HCT116 (cell line): ENCODE results near the gene ACVR1. TPM values are rescaled to one million over a fixed set of nuclear protein-coding genes. Genes with fewer than 3 reads are reported as not detected.

Experiments
- ATAC-seq: fragments of 200-7000 bp; cut with Tn5 transposase; 2 replicates; pipeline ENCODE4 v1.9.1; 2020; ENCODE audit warnings: mild to moderate bottlenecking, moderate library complexity
- BruUV-seq: library from RNA; stranded (reverse); fragments of 400-500 nt; replicated peaks from 2 replicates; lab custom pipeline; 2021; lab: Mats Ljungman, UMichigan
- CTCF ChIA-PET: fragments of 300-600 bp; sonication (Branson Sonifier 250); formaldehyde crosslinking; loops from one replicate; lab custom pipeline; 2021; ENCODE audit warnings: antibody characterized with exemption; lab: Charles Lee
- POLR2A ChIA-PET: fragments of 300-600, 350-600 bp; sonication (Branson Sonifier 250); formaldehyde crosslinking; loops from one replicate; lab custom pipeline; 2021; ENCODE audit warnings: antibody characterized with exemption; lab: Charles Lee
- RAD21 ChIA-PET, 2 experiments: fragments of 300-600 bp; sonication (Branson Sonifier 250); formaldehyde crosslinking; loops; one replicate each; lab custom pipeline; 2023; ENCODE audit warnings: low total read pairs in 2 of 2; ENCODE audit not compliant: uncharacterized antibody in 2 of 2, unreplicated experiment in 2 of 2, low non-redundant PET in 1 of 2; lab: Charles Lee
- DNase-seq: peaks from one replicate; pipeline ENCODE4 v3.0.0-alpha.2; 2010; ENCODE audit warnings: low read depth, low spot score
- H2AFZ ChIP-seq: fragments of 200-600 bp; shearing (Covaris generic), sonication (generic); 2 replicates; pipeline ENCODE4 v1.6.1; 2017; ENCODE audit warnings: low read depth, mixed run types, mixed read lengths, antibody characterized with exemption, low read length; ENCODE audit not compliant: poor library complexity, severe bottlenecking
- H3K27ac ChIP-seq: 2 replicates; pipeline ENCODE4 v1.5.1; 2012; ENCODE audit warnings: low read depth, low read length
- H3K27me3 ChIP-seq: fragments of 200-600 bp; sonication (generic); 2 replicates; pipeline ENCODE4 v1.6.1; 2016; ENCODE audit warnings: mixed run types, low read length, mixed read lengths; ENCODE audit not compliant: insufficient read depth
- H3K36me3 ChIP-seq, 2 experiments: fragments of 200-500 bp in 1 of 2; fragments of 200-600 bp in 1 of 2; sonication (Bioruptor generic) in 1 of 2; sonication (generic) in 1 of 2; 2 replicates each; pipeline versions ENCODE4 v1.5.1 to v1.6.1; 2014 to 2016; ENCODE audit warnings: low read length in 2 of 2, inconsistent platforms in 1 of 2, mixed read lengths in 1 of 2, mixed run types in 1 of 2; ENCODE audit not compliant: insufficient read depth in 2 of 2, control insufficient read depth in 1 of 2
- H3K4me1 ChIP-seq, 2 experiments: fragments of 200-600 bp in 1 of 2; sonication (generic) in 1 of 2; 2 replicates each; pipeline versions ENCODE4 v1.5.1 to v1.6.1; 2012 to 2017; ENCODE audit warnings: low read length in 2 of 2, inconsistent platforms in 1 of 2, mild to moderate bottlenecking in 1 of 2, mixed read lengths in 1 of 2, mixed run types in 1 of 2, moderate library complexity in 1 of 2; ENCODE audit not compliant: insufficient read depth in 2 of 2, control insufficient read depth in 1 of 2
- H3K4me2 ChIP-seq: fragments of 200-600 bp; sonication (generic); 2 replicates; pipeline ENCODE4 v1.6.1; 2017; ENCODE audit warnings: mixed run types, low read length, mixed read lengths
- H3K4me3 ChIP-seq, 2 experiments: fragments of 200-600 bp in 1 of 2; sonication (generic) in 1 of 2; replicated peaks in 1 of 2; 2 replicates each; pipeline ENCODE4 v1.5.1; 2011 to 2016; ENCODE audit warnings: low read length in 2 of 2, control low read depth in 1 of 2, low read depth in 1 of 2, mild to moderate bottlenecking in 1 of 2, mixed read lengths in 1 of 2, mixed run types in 1 of 2
- H3K79me2 ChIP-seq: fragments of 200-600 bp; sonication (generic); 2 replicates; pipeline ENCODE4 v1.6.1; 2017; ENCODE audit warnings: mild to moderate bottlenecking, mixed run types, low read length, moderate library complexity, mixed read lengths; ENCODE audit not compliant: insufficient read depth
- H3K9ac ChIP-seq: fragments of 200-600 bp; sonication (generic); 2 replicates; pipeline ENCODE4 v1.6.1; 2016; ENCODE audit warnings: low read length, mixed read lengths
- H3K9me2 ChIP-seq: fragments of 200-600 bp; sonication (generic), shearing (Covaris generic); 2 replicates; pipeline ENCODE4 v1.6.1; 2017; ENCODE audit warnings: mixed run types, mild to moderate bottlenecking, moderate library complexity; ENCODE audit not compliant: insufficient read depth
- H3K9me3 ChIP-seq, 2 experiments: fragments of 200-500 bp in 1 of 2; fragments of 200-600 bp in 1 of 2; sonication (Bioruptor generic) in 1 of 2; sonication (generic) in 1 of 2; 2 replicates each; pipeline ENCODE4 v1.6.1; 2014 to 2017; ENCODE audit warnings: low read length in 2 of 2, mixed read lengths in 2 of 2, inconsistent platforms in 1 of 2, low read depth in 1 of 2, mild to moderate bottlenecking in 1 of 2, mixed run types in 1 of 2, moderate library complexity in 1 of 2; ENCODE audit not compliant: control insufficient read depth in 1 of 2, insufficient read depth in 1 of 2
- H4K20me1 ChIP-seq: fragments of 200-600 bp; sonication (generic), shearing (Covaris generic); 2 replicates; pipeline ENCODE4 v1.6.1; 2017; ENCODE audit warnings: mixed run types, mild to moderate bottlenecking, moderate library complexity; ENCODE audit not compliant: insufficient read depth
- CTCF ChIP-seq, 3 experiments: fragments of 200-600 bp in 1 of 3; sonication (generic) in 1 of 3; IDR thresholded peaks in 2 of 3; conservative IDR thresholded peaks in 1 of 3; 2 replicates each; pipeline ENCODE4 v1.5.1; 2012 to 2017; ENCODE audit warnings: low read depth in 2 of 3, low read length in 2 of 3, antibody characterized with exemption in 1 of 3, borderline replicate concordance in 1 of 3, control low read depth in 1 of 3, mild to moderate bottlenecking in 1 of 3, mixed read lengths in 1 of 3, mixed run types in 1 of 3, moderate library complexity in 1 of 3; ENCODE audit not compliant: insufficient read depth in 1 of 3
- EGR1 ChIP-seq: IDR thresholded peaks from 2 replicates; pipeline ENCODE4 v1.6.1; 2012; ENCODE audit warnings: low read depth
- EZH2 ChIP-seq: fragments of 200-600 bp; sonication (generic); IDR thresholded peaks from 2 replicates; pipeline ENCODE4 v1.6.1; 2017; ENCODE audit warnings: antibody characterized with exemption, mixed run types
- EZH2phosphoT487 ChIP-seq: fragments of 200-600 bp; IDR thresholded peaks from 2 replicates; pipeline ENCODE4 v1.6.1; 2018; ENCODE audit warnings: antibody characterized with exemption, borderline replicate concordance
- POLR2A ChIP-seq: IDR thresholded peaks from 2 replicates; pipeline ENCODE4 v1.7.0; 2011; ENCODE audit warnings: borderline replicate concordance; ENCODE audit not compliant: insufficient read depth, insufficient read length; ENCODE audit errors: extremely low read depth
- RAD21 ChIP-seq: IDR thresholded peaks from 2 replicates; pipeline ENCODE4 v1.6.1; 2012; ENCODE audit warnings: low read depth, mild to moderate bottlenecking
- REST ChIP-seq: IDR thresholded peaks from 2 replicates; pipeline ENCODE4 v1.6.1; 2012; ENCODE audit warnings: low read depth
- intact Hi-C: fragments of 100-400 bp; cut with micrococcal nuclease; formaldehyde crosslinking; loops from 2 replicates; pipeline ENCODE4 v1.10.0; 2022
- total RNA-seq: library from RNA; stranded (reverse); gene quantifications from one replicate; pipeline ENCODE4 v1.2.1, GENCODE V29; 2021; ENCODE audit not compliant: unreplicated experiment
- TF ChIP-seq, protein P1 (sequence below): IDR thresholded peaks from 2 replicates; pipeline ENCODE4 v1.6.1; 2012
- TF ChIP-seq, protein P2 (sequence below): IDR thresholded peaks from 2 replicates; pipeline ENCODE4 v1.6.1; 2011; ENCODE audit warnings: mild to moderate bottlenecking, low read length, moderate library complexity; ENCODE audit not compliant: insufficient replicate concordance; ENCODE audit errors: extremely low read depth

ACVR1 gene
- total RNA-seq, 1 experiment from 2014 or later = 16.9 TPM

GRCh38 chr2:157911246-157911645 lies 35.1 kb upstream of the ACVR1 start:
- Histone ChIP-seq H3K9me3 (no peaks in the 10 kb centered on the region), H3K4me3 (no peak overlapping the region), H3K4me1 (no peaks in the 10 kb centered on the region), H3K27me3 (no peaks in the 10 kb centered on the region), H3K36me3 (no peaks in the 10 kb centered on the region), H3K79me2 (no peaks in the 10 kb centered on the region), H3K4me2 (no peak overlapping the region), H3K27ac (no peak overlapping the region), H2AFZ (no peak overlapping the region), H3K9ac (no peak overlapping the region), H4K20me1 (no peaks in the 10 kb centered on the region), H3K9me2 (no peaks in the 10 kb centered on the region)
- ChIA-PET POLR2A (no interaction called here), CTCF (no interaction called here), RAD21 (no interaction called here)
- no TSS peak for BruUV-seq
- DNase-seq (no peak), ATAC-seq (no peak)
- intact Hi-C loops = no loop called here
- TF ChIP-seq REST = no peak
- TF ChIP-seq POLR2A = no peak
- TF ChIP-seq, protein P1, sequence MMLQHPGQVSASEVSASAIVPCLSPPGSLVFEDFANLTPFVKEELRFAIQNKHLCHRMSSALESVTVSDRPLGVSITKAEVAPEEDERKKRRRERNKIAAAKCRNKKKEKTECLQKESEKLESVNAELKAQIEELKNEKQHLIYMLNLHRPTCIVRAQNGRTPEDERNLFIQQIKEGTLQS = no peak
- no peak for TF ChIP-seq RAD21
- no peak for TF ChIP-seq EZH2phosphoT487
- TF ChIP-seq EZH2 = no peak
- TF ChIP-seq, protein P2, sequence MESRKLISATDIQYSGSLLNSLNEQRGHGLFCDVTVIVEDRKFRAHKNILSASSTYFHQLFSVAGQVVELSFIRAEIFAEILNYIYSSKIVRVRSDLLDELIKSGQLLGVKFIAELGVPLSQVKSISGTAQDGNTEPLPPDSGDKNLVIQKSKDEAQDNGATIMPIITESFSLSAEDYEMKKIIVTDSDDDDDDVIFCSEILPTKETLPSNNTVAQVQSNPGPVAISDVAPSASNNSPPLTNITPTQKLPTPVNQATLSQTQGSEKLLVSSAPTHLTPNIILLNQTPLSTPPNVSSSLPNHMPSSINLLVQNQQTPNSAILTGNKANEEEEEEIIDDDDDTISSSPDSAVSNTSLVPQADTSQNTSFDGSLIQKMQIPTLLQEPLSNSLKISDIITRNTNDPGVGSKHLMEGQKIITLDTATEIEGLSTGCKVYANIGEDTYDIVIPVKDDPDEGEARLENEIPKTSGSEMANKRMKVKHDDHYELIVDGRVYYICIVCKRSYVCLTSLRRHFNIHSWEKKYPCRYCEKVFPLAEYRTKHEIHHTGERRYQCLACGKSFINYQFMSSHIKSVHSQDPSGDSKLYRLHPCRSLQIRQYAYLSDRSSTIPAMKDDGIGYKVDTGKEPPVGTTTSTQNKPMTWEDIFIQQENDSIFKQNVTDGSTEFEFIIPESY = no peak
- no peak for TF ChIP-seq EGR1
- TF ChIP-seq CTCF (IDR thresholded peaks at IDR 0.05 in 2 of 3, conservative IDR thresholded peaks at IDR 0.05 in 1 of 3; ENCODE audit: borderline replicate concordance in 1 of 3, insufficient read depth in 1 of 3, low read depth in 2 of 3, low read length in 2 of 3) = no peak
